ENCODE measurements around the gene CLIC1. TPM values are rescaled to one million over a fixed set of nuclear protein-coding genes. Genes with fewer than 3 reads are reported as not detected.

The CLIC1 gene
- total and polyA plus RNA-seq, 9 donors = 117 to 219 (median 165) TPM

DNA sequence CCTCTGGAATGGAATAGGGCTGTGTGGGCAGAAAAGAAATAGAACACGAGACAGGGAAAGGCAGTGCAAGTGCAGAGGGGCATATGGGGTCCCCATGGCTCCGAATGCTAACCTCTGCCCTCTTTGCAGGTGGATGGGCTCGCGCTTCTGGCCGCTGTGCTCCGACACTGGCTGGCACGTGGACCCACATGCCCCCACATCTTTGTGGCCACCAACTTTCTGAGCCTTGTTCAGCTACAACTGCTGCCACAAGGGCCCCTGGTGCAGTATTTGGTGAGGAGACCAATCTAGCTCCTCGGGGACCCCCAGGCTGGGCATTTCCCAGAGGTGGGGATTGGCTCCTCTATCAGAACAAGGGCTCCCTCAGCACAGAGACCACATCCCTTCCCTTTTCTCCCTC, 25.0 kb upstream of the CLIC1 start:
- peaks cover 13% of the 10 kb centered on the region for H3K4me1 ChIP-seq (ENCODE audit: control insufficient read depth, insufficient read depth, low read length)
- H3K36me3 ChIP-seq (ENCODE audit: control insufficient read depth, insufficient read depth, low read length) = peaks cover 40% of the 10 kb centered on the region
- DNase-seq = no peak
- H3K27ac ChIP-seq (ENCODE audit: low read length) = no peak overlapping the region
- no peaks in the 10 kb centered on the region for H3K9me3 ChIP-seq (replicated peaks; ENCODE audit: control insufficient read depth, low read depth, low read length)
- no peak overlapping the region for H3K4me3 ChIP-seq (ENCODE audit: low read length)
- peaks cover 1% of the 10 kb centered on the region for H3K27me3 ChIP-seq (ENCODE audit: control insufficient read depth, insufficient read depth, low read length)
- 92% methylated on average over 4 of the region's 8 CpGs for WGBS (ENCODE audit: insufficient coverage)

GRCh38 chr6:31760790-31761189, 24.5 kb upstream of the CLIC1 start:
- WGBS (ENCODE audit: insufficient coverage) = no CpG with 5 or more reads among the region's 5 CpGs
- no peak overlapping the region for H3K27ac ChIP-seq (ENCODE audit: low read length)
- DNase-seq = no peak
- peaks cover 9% of the 10 kb centered on the region for H3K4me1 ChIP-seq (ENCODE audit: control insufficient read depth, insufficient read depth, low read length)
- no peak overlapping the region for H3K4me3 ChIP-seq (ENCODE audit: low read length)
- H3K36me3 ChIP-seq (ENCODE audit: control insufficient read depth, insufficient read depth, low read length) = peaks cover 40% of the 10 kb centered on the region
- H3K27me3 ChIP-seq (ENCODE audit: control insufficient read depth, insufficient read depth, low read length) = no peaks in the 10 kb centered on the region
- no peaks in the 10 kb centered on the region for H3K9me3 ChIP-seq (replicated peaks; ENCODE audit: control insufficient read depth, low read depth, low read length)

DNA sequence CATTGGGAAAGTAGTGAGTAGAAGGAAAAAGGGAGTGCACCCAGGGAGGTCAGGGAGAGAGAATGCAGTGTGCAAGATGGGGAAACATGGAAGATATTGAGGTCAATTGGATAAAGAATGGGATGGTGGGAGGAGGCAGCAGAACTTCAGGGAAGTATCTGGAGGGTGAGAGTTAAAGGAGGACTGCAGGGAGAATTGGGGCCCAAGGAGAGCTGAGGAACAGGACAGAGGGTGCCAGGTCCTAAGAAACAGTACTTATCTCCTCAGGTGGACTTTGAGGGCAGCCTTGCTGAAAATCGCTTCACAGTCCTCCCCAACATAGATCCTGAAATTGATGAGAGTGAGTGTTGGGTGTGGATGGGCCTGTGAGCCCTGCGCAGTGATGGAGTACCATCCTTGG, 22.0 kb upstream of the CLIC1 start:
- Histone ChIP-seq H3K36me3 (ENCODE audit: control insufficient read depth, insufficient read depth, low read length) (peaks cover 38% of the 10 kb centered on the region), H3K27ac (ENCODE audit: low read length) (no peak overlapping the region), H3K4me3 (ENCODE audit: low read length) (no peak overlapping the region), H3K27me3 (ENCODE audit: control insufficient read depth, insufficient read depth, low read length) (no peaks in the 10 kb centered on the region), H3K4me1 (ENCODE audit: control insufficient read depth, insufficient read depth, low read length) (peaks cover 6% of the 10 kb centered on the region), H3K9me3 (replicated peaks; ENCODE audit: control insufficient read depth, low read depth, low read length) (no peaks in the 10 kb centered on the region)
- 100% methylated on average over 1 of the region's 2 CpGs for WGBS (ENCODE audit: insufficient coverage)
- no peak for DNase-seq

GRCh38 chr6:31752739-31753319, 16.5 kb upstream of the CLIC1 start:
- H3K27me3 ChIP-seq (ENCODE audit: control insufficient read depth, insufficient read depth, low read length) = no peaks in the 10 kb centered on the region
- peaks cover 4% of the 10 kb centered on the region for H3K36me3 ChIP-seq (ENCODE audit: control insufficient read depth, insufficient read depth, low read length)
- H3K9me3 ChIP-seq (replicated peaks; ENCODE audit: control insufficient read depth, low read depth, low read length) = no peaks in the 10 kb centered on the region
- no peak for DNase-seq
- no peak overlapping the region for H3K27ac ChIP-seq (ENCODE audit: low read length)
- no peak overlapping the region for H3K4me3 ChIP-seq (ENCODE audit: low read length)
- 89% methylated on average over 2 of the region's 8 CpGs for WGBS (ENCODE audit: insufficient coverage)
- no peaks in the 10 kb centered on the region for H3K4me1 ChIP-seq (ENCODE audit: control insufficient read depth, insufficient read depth, low read length)

- Histone ChIP-seq H3K36me3 (ENCODE audit: control insufficient read depth, insufficient read depth, low read length) (peaks cover 11% of the 10 kb centered on the region), H3K4me3 (ENCODE audit: low read length) (no peak overlapping the region), H3K27me3 (ENCODE audit: control insufficient read depth, insufficient read depth, low read length) (no peaks in the 10 kb centered on the region), H3K27ac (ENCODE audit: low read length) (no peak overlapping the region), H3K4me1 (ENCODE audit: control insufficient read depth, insufficient read depth, low read length) (no peaks in the 10 kb centered on the region), H3K9me3 (replicated peaks; ENCODE audit: control insufficient read depth, low read depth, low read length) (no peaks in the 10 kb centered on the region)
- WGBS (ENCODE audit: insufficient coverage) = 88% methylated on average over 6 of the region's 7 CpGs
- DNase-seq = no peak
Observed at GRCh38 chr6:31750411-31751022, 14.2 kb upstream of the CLIC1 start.

DNA sequence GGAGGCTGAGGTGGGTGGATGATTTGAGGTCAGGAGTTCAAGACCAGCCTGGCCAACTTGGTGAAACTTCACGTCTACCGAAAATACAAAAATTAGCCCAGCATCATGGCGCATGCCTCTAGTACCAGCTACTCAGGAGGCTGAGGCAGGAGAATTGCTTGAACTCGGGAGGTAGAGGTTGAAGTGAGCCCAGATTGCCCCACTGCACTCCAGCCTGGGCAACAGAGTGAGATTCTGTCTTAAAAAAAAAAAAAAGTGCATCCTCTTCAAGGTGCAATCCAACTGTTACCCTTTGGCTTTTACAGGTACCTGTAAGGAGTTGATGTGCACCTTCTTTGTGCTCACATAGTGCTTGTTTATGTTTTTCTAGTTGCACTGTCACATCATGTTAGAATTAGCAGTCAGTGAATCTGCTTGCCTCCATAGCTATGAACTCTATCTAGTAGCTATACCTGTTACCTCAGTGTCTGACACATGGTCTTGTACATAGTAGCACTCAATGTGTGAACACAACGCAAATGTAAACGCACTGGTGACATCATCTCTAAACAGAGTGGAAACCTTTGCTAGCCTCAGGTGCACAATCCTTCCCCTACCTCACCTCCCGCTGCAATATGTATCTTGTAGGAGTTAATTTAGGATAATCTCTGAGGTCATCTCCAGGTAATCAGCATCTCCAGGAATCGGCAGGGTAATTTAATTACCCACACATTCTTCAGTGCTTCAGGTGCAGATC, 13.1 kb upstream of the CLIC1 start:
- Histone ChIP-seq H3K27ac (ENCODE audit: low read length) (no peak overlapping the region), H3K4me3 (ENCODE audit: low read length) (no peak overlapping the region), H3K4me1 (ENCODE audit: control insufficient read depth, insufficient read depth, low read length) (no peaks in the 10 kb centered on the region), H3K27me3 (ENCODE audit: control insufficient read depth, insufficient read depth, low read length) (no peaks in the 10 kb centered on the region), H3K9me3 (replicated peaks; ENCODE audit: control insufficient read depth, low read depth, low read length) (no peaks in the 10 kb centered on the region), H3K36me3 (ENCODE audit: control insufficient read depth, insufficient read depth, low read length) (peaks cover 11% of the 10 kb centered on the region)
- DNase-seq = no peak
- WGBS (ENCODE audit: insufficient coverage) = 80% methylated on average over 1 of the region's 8 CpGs

- no peak for DNase-seq
- Histone ChIP-seq H3K27ac (ENCODE audit: low read length) (no peak overlapping the region), H3K36me3 (ENCODE audit: control insufficient read depth, insufficient read depth, low read length) (peaks cover 32% of the 10 kb centered on the region), H3K4me3 (ENCODE audit: low read length) (no peak overlapping the region), H3K9me3 (replicated peaks; ENCODE audit: control insufficient read depth, low read depth, low read length) (no peaks in the 10 kb centered on the region), H3K4me1 (ENCODE audit: control insufficient read depth, insufficient read depth, low read length) (peaks cover 10% of the 10 kb centered on the region), H3K27me3 (ENCODE audit: control insufficient read depth, insufficient read depth, low read length) (no peaks in the 10 kb centered on the region)
- 0% methylated on average over 1 of the region's 1 CpG for WGBS (ENCODE audit: insufficient coverage)
Observed at GRCh38 chr6:31744422-31744821, 8.1 kb upstream of the CLIC1 start.

- H3K27me3 ChIP-seq (ENCODE audit: control insufficient read depth, insufficient read depth, low read length) = no peaks in the 10 kb centered on the region
- H3K27ac ChIP-seq (ENCODE audit: low read length) = no peak overlapping the region
- WGBS (ENCODE audit: insufficient coverage) = 72% methylated on average over 3 of the region's 3 CpGs
- H3K4me3 ChIP-seq (ENCODE audit: low read length) = no peak overlapping the region
- H3K4me1 ChIP-seq (ENCODE audit: control insufficient read depth, insufficient read depth, low read length) = peaks cover 24% of the 10 kb centered on the region
- H3K36me3 ChIP-seq (ENCODE audit: control insufficient read depth, insufficient read depth, low read length) = peaks cover 32% of the 10 kb centered on the region
- DNase-seq = no peak
- no peaks in the 10 kb centered on the region for H3K9me3 ChIP-seq (replicated peaks; ENCODE audit: control insufficient read depth, low read depth, low read length)
Observed at GRCh38 chr6:31742894-31743293, 6.6 kb upstream of the CLIC1 start.

DNA sequence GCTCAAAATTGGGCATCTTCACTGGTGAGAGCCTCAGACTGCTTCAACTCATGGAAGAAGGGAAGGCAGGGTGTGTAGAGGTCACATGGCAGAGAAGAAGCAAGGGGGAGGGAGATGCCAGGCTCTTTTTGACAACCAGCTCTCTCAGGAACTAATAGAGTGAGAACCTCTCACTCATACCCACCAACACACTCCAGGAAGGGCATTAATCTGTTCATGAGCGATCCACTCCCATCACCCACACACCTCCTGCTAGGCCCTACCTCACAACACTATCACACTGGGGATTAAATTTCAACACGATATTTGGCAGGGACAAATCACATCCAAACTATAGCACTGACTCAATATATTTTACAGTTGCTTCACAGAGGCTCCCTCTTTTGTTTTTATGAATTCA, 5.5 kb upstream of the CLIC1 start:
- WGBS (ENCODE audit: insufficient coverage) = 86% methylated on average over 1 of the region's 2 CpGs
- DNase-seq = no peak

GRCh38 chr6:31740397-31741223, 4.3 kb upstream of the CLIC1 start:
- peak; percentile 44 for DNase-seq
- WGBS (ENCODE audit: insufficient coverage) = 32% methylated on average over 8 of the region's 29 CpGs
- Histone ChIP-seq H3K4me1 (ENCODE audit: control insufficient read depth, insufficient read depth, low read length) (peaks cover 36% of the 10 kb centered on the region), H3K36me3 (ENCODE audit: control insufficient read depth, insufficient read depth, low read length) (peaks cover 26% of the 10 kb centered on the region), H3K27ac (ENCODE audit: low read length) (peak overlapping the region; percentile 84), H3K9me3 (replicated peaks; ENCODE audit: control insufficient read depth, low read depth, low read length) (no peaks in the 10 kb centered on the region), H3K4me3 (ENCODE audit: low read length) (peak overlapping the region; percentile 96), H3K27me3 (ENCODE audit: control insufficient read depth, insufficient read depth, low read length) (no peaks in the 10 kb centered on the region)

More for the DNA sequence above, 5.5 kb upstream of the CLIC1 start:
- H3K4me1 ChIP-seq (ENCODE audit: control insufficient read depth, insufficient read depth, low read length) = peaks cover 32% of the 10 kb centered on the region
- H3K36me3 ChIP-seq (ENCODE audit: control insufficient read depth, insufficient read depth, low read length) = peaks cover 26% of the 10 kb centered on the region
- H3K4me3 ChIP-seq (ENCODE audit: low read length) = no peak overlapping the region
- H3K27ac ChIP-seq (ENCODE audit: low read length) = no peak overlapping the region
- no peaks in the 10 kb centered on the region for H3K9me3 ChIP-seq (replicated peaks; ENCODE audit: control insufficient read depth, low read depth, low read length)
- H3K27me3 ChIP-seq (ENCODE audit: control insufficient read depth, insufficient read depth, low read length) = no peaks in the 10 kb centered on the region
